HK-2 (cell line): ENCODE data around the gene HIPK2.

ENCODE experiments used
- DNase-seq: peaks from one replicate; pipeline ENCODE4 v3.0.0-alpha.2; 2018; ENCODE audit not compliant: unreplicated experiment

The HIPK2 gene

DNA sequence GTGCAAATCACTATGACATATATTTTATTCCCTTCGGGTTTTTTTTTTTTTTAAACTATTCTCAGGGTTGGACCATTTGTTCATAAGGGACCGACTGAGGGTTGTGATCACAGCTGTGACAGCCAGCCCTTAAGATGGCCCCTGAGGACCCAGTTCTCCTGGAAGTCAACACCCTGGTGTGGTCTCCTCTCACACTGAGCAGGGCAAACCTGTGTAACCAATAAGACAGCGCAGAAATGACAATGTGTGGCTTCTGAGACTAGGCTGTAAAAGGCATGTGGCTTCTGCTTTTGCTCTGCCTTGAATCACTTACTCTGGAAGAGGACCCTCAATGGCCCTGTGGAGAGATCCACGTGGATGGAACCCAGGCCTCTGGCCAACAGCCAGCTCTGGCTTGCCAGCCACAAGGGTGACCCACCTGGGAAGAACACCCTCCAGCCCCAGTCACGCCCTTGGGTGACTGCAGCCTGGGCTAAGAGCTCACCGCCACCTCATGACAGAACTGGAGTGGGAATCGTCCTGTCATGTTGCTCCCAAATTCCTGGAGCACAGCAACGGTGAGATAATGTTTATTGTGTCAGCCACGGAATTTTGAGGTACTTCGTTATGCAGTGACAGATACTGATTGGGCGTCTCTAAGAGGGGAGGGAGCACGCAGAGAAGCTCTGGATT lies 127.2 kb downstream of the HIPK2 start:
- DNase-seq = no peak

DNA sequence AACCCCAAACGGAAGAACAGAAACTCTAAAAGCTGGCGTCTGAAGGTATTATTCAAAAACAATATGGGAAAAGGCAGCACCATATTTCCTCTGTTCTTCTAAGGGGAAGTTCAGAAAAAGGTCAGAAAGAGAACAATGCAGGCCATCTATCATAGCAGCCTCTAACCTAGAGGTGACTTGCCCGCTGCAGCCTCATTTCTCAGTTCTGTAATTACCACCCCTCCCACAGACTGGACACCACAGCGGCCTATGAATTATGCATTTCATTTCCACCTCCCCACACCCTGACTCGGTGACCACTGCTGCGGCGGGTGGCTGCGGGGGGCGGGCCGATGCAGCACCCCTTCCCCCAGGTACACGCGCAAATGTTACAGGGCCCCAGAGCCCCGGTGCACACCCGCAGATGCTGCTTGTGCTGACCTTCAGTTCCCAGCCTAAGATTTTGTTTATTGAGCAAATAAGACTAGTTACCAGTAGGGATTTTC lies 128.8 kb downstream of the HIPK2 start:
- DNase-seq = no peak

DNA sequence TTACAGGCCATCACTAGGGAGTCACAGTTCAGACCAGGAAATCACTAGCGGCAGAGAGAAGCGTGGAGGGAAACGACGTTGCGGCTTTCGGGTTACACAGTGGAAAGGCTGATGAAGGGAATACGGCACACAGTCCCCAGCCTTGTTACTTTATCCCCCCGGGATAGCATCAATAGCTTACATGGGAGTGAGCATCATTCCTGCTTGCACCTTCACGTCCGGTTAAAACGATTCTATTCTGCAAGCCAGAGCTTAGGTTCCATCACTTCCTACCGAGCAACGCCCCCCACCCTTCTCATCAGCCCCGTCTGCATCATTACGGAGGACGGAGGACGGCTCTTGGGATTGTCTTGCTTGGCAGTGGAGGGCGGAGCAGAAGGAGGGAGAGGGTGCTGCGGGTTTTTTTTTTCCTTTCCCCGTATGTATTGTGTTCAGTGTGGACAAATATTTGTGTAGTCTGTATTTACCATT lies 129.4 kb downstream of the HIPK2 start:
- no peak for DNase-seq

DNA sequence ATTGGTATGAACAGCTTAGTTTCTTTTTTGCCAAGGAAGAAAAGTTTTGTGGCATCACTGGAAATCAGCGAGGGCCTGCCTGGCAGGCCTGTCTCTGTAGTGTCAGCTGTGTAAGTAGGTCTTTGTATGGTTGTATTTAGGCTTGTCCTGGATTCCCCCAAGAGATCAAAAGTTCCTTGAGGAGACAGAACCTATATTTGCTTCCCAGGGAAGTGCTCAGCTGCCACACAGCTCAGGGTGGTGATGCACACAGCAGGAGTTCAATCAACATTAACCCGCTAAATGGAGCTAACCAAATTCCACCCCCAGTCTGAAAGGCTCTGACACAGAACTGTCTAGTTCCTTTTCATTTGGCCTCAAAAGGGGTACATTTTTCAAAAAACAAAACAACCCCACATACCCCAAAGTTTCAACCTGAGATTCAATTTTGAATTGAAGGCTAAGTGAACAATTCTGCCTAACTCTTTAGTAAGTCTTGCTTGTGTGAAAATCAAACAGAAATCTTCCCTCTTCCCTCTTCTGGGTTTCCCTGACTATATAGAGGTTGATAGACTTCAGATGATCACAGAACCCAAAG lies 129.9 kb downstream of the HIPK2 start:
- no peak for DNase-seq

DNA sequence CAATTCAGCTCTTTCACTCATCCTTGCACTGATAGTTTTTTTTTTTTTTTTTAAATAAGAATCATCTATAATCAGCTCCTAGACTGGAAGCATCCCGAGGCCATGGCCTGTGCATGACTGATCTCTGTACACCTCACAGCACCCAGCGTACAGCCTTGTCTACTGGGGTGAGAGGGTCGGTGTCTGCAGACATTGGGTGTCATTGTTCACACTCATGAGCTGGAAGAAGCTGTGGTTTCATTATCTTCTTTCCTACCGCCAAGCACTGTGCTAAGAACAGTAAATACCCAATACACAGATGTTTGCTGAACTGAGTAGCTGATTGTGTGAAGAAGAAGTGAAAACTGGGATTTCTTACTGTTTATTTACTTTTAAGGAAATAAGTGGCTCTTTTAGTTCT lies 130.7 kb downstream of the HIPK2 start:
- no peak for DNase-seq

DNA sequence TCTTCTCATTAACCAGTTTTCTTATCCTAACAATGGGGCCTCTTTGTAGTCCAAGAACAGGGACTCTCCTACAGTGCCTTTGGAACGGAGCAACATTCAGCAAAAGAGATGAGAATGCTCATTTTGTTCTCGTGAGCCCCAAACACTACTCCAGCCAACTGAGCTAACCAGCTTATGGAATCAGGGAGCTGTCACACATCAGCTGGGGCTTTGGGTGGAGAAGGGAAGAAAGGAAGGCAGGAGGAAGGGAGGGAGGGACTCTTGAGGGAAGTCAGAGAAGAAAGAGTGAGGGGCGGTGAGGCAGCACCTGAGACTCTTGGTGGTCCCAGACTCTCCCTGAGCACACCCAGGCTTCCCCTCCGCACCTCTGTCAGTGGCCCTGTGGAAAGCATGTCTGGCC lies 131.2 kb downstream of the HIPK2 start:
- no peak for DNase-seq

DNA sequence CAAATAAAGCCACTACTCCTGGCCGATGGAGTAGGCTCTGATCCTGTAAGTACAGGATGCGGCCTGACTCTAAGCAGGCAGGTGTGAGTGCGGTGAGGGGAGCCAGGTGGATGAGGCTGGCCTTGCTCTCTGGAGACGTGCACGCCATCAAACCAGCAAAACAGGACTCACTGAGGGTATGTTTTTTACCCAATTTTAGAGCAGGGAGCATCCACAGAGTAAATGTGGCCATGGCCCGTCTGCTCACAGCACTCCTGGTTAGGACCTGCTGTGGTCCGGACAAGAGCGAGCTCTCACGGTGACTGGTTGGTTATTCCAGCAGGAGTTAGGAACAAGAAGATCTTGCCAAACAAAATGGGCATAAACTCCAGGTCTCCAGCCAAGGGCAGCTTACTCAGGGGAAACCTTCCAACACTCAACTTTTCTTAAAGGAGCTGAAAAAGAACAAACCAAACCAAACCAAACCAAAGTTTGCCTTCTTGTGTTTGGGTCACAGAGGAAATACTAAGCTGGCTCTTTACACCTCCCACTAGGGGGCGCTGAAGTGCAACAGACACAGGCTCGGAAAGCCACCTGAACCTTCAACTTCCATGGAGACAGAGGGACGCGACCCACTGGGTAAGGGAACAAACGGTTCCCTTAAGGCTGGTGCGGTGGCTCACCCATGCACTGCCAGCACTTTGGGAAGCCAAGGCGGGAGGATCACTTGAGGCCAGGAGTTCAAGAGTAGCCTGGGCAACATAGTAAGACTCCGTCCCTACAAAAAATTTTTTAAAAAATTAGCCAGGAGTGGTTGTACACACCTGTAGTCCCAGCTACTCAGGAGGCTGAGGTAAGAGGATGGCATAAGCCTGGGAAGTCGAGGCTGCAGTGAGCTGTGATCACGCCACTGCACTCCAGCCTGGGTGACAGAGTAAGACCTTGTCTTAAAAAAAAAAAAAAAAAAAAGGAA lies 131.9 kb downstream of the HIPK2 start:
- peak; percentile 81 for DNase-seq

DNA sequence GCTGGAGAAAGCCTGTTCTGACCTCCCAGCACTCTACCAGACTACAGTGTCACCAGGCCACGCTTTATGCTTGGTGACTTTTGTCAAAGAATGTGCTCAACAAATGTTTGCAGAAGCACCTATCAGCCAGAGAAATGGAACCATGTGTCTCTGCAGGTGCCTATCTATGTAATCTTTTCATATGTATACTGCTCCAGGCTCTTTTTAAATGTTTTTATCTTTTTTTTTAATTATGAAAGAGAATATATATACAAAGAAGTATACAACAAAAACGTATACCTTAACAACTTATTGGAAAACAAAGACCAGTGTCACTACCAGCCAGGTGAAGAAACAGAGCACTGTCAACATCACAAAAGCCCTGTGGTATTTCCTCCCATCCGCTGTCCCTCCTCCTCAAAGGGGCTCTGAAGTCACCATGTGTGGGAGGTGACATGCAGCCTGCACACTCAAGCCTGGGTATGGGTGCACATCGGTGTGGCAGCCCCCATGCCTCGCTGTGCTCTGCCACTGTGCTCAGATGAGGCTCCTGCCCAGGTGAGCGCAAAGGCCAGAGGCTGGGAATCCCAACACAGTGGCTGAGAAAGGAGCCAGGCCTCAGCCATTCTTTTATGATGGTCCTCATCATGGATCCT lies 133.7 kb downstream of the HIPK2 start:
- DNase-seq = no peak

DNA sequence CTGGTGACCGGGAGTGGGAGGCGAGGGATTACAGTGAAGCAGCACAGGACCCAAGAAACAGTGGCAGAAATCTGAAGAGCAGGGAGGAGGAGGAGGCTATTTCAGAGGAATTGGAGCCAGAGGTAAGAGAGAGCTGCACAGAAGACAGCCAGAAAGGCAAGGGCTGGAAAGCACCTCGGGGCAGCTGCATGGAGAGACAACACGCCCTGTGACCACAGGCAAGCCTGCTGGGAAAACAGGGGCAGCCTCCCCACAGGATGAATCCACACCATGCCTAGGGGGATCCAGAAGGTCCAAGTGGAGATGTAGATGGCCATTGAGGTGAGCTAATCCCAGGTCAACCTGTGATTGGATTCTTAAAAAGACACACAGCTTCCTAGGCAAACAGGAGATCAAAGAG lies 135.5 kb downstream of the HIPK2 start:
- no peak for DNase-seq

DNA sequence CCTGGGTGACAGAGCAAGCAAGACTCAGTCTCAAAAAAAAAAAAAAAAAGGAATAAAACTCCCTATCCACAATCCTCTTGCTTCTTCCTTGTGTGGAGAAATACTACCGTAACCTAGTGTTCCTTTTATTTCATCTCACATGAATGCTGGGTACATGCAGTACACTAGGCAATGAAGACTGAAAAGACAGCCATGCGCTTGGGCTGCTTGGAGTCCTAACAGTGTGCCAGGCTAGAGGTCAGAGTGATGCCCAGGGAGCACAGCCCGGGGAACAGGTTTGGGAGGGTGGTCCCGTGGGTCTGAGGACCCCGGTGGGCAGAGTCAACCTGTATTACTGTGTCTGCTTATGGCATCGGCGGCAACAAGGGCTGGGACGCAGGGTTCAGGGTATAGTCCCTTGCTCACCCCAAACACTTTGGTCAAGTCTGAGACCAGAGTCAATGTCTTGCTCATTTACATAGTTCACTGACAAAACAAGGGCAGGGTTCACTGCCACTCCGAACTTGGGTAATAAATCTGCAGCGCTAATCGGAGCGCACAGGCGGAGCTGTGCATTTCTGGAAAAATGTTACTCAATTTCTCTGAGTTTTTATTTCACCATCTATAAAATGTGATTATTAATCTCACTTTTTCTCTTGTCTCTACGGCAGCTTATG lies 136.3 kb downstream of the HIPK2 start:
- no peak for DNase-seq

DNA sequence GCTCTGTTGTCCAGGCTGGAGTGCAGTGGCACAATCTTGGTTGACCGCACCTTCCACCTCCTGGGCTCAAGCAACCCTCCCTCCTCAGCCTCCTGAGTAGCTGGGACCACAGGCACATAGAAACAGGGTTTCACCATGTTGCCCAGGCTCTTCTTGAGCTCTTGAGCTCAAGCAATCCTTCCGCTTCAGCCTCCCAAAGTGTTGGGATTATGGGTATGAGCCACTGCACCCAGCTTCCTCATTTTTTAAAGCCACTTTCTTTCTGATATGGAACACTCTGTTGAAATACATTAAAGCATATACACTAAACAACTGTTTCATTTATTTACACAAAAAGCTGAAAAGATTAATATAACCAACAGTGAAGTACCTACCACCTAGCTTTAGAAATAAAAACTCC lies 137.1 kb downstream of the HIPK2 start:
- no peak for DNase-seq

DNA sequence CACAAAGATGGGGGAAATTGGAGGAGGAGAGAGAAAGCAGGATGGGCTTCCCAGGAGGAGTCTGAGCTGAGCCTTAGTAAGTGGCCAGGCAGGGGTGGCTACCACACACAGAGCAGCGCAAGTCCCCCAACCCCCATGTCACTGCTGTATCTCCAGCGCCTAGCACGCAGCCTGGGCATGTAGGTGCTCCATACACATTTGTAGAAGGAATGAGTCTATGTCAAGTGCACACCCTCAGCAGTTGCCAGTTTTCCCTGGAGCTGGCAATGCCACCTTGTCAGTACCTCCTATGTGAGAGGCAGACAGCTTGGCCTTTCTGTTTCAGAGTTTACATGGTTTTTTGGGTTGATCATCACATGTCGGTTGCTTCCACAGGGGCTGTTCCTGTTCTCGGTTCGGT lies 138.2 kb downstream of the HIPK2 start:
- DNase-seq = no peak

DNA sequence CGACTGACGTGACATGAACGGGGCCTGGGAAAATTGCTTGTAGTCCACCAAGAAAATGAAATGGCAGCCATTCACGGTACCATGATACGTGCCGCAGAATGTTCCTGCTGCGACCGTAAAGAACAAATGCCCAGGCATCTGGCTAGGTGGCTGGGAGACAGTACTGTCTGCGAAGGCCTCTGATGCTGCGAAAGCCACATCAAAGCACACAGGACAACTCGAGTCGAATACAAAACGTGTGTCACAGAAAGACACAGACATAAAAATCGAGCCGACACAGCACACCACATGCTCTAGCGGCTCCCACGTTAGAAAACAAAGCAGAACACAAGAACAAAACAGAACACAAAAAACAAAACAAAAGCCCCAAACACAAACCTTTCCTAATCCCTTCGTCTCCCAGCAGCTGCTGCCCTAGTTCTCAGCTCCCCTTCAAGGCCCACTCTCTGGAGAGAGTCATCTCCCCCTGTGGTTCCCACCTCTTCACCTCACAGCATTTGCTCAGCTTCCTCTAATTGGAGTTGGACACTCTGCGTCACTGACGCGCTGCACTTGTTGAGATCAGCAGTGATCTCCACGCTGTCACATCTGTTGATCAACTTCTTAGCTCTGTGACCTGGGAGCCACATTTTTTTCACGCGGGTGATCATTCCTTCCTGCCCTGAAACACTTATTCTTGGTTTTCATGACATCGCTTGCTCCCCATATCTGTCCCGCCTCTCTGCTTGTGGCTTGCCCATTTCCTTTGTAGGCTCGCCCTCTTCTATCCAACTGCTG lies 142.1 kb downstream of the HIPK2 start:
- DNase-seq = no peak

DNA sequence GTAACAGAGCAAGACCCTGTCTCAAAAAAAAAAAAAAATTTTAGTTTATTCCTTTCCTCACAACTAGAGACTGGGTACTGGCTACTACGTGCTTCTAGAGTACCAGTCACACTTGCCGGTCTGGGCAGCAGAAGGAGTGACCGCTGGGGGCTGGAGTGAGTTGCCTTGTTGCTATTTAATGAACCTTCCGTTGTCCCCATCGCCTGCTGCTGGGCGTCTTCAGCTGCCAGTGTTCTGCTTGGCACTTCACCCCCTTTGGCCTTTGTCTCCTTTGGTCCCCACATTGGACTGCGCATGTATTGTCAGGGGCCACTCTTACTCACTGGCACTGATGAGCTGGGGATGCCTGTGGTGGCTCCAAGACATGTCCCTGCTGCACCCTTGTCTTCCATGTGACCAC lies 143.7 kb downstream of the HIPK2 start:
- DNase-seq = no peak

DNA sequence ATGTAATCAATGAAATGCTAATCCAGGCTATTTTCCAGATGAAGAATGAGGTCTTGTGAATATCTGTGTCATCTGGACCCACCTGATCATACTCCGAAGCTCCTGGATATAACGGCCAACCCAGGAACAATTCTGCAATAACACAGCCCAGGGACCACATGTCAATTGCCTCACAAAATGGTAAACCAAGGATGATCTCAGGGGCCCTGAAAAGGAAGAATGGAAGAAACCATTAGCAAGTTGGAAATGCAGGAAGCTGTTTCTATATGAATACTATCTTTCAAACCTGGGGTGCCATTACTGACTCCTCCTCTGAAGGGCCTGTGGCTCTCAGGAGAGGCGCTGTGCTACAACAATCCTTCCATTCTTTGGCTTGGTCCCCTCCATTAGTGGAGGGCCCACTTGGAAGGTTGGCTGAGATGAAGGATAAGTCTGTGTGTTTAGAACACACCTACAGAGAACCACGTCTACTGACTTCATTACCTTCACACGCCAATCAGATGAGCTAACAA lies 146.2 kb downstream of the HIPK2 start:
- no peak for DNase-seq

DNA sequence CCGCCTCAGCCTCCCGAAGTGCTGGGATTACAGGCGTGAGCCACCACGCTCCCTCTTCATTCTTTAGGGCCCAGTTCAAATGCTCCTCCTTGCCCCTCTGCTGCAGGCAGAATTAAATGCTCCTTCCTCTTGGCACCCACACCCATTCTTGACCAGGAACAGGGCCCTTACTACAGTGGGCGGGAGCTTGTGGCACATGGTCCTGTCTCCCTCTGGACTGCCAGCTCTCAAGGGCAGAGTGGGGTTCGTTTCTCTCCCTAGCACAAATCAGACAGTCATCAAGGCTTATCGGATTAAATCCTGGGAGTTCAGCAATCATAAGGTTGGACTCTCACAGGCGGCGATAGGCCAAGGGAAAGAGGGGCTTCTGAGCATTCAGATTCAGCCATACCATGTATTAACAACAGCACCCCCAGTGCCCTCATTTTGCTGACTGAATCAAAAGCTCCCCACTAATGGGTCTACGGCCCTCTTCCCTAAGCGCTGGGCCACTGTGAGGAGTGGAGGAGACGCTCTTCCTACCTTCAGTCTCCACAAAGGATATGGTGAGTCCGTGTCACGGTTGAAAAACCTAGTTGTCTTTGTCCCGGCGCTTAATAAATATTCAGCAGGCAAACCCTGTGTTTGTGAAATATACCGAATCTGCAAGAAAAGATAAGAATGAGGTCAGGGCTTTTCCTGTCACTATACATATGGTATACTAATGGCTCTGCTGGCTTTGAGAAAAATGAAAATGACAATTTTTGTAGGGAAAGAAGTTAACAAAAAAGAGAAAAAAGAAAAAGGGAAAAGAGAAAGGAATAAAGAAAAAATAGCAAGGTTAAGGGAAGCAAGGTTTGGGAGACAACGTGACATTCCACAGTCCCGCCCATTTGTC lies 146.9 kb downstream of the HIPK2 start:
- DNase-seq = no peak

DNA sequence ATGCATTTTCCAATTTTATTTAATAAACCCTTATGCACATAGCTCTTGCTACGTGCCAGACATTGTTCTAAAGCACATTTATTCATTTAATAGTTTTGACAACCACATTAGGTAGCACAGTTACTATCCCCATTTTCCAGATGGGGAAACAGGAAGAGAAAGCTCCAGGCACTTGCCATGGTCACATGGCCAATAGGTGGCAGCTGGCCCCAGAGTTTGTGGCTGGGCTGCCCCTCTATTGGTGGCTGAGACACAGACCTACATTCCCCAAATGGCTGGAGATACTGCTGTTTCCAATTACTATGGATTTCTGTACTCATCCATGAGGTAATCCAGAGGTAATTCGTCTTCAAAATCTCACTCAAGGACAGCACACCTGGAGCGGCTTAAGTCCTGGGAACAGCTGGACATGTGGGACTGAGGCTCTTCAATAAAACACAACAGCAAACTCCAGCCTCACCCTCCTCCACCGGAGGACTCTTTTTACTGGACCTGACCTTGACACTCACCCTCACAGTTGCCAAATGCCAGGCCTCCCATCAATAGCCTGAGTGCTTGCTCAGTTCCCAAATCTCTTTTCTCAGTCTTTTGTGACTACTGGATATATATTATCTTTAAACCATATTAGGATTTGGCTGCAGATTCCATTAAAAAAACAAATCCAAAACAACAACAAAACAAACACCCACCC lies 148.3 kb downstream of the HIPK2 start:
- DNase-seq = no peak

DNA sequence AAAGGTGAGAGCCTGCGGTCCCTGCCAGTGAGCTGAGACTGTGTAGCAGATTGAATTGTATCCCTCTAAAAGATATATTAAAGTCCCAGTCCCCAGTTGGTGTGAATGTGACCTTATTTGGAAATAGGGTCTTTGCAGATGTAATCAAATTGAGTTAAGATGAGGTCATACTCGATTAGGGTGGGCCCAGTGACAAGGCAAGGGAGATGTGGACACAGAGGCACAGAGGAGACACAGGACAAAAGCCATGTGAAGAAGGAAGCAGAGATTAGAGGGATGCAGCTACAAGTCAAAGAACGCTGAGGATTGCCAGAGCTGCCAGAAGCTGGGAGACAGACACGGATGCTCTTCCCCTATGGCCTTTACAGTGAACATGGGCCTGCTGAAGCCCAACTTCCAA lies 150.0 kb downstream of the HIPK2 start:
- DNase-seq = no peak

DNA sequence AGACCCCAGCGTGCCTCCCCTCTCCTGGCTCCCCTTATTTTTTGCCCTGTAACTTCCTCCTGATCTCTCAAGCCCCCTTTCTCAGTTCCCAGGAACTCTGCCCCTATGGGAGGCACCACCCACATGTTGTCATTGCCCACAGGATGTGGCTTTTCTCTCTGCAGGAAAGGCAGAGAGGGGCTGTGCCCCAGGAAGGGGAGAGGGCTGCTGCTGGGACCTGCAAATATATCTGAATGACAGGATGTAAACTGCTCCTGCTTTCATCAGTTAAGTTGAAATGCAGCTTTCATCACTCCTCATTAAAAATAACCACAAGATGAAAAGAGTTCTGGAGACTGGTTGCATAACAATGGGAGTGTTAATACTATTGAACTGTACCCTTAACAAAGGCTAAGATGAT lies 151.0 kb downstream of the HIPK2 start:
- DNase-seq = no peak
